Astrocyte (in vitro differentiated cells and primary cell): ENCODE data around the gene TRIO. TPM values are rescaled to one million over a fixed set of nuclear protein-coding genes. Genes with fewer than 3 reads are reported as not detected.

Source experiments
- DNase-seq: peaks from one replicate; pipeline ENCODE4 v3.0.0-alpha.2; 2010; ENCODE audit warnings: low read depth
- FAIRE-seq: peaks from 2 replicates; lab custom pipeline; 2011; peaks lifted over from hg19 to GRCh38; lab: Jason Lieb, UNC
- H2AFZ ChIP-seq: 2 replicates; pipeline ENCODE4 v1.6.0; 2012; ENCODE audit warnings: low read depth, low read length, inconsistent platforms
- H3K27ac ChIP-seq: 2 replicates; pipeline ENCODE4 v1.5.1; 2011; ENCODE audit warnings: low read depth, low read length, inconsistent platforms
- H3K27me3 ChIP-seq: 2 replicates; pipeline ENCODE4 v1.6.0; 2011; ENCODE audit warnings: low read length, inconsistent platforms; ENCODE audit not compliant: insufficient read depth
- H3K36me3 ChIP-seq: 2 replicates; pipeline ENCODE4 v1.5.1; 2011; ENCODE audit warnings: low read length, inconsistent platforms; ENCODE audit not compliant: insufficient read depth
- H3K4me1 ChIP-seq: 2 replicates; pipeline ENCODE4 v1.5.1; 2011; ENCODE audit warnings: low read length, inconsistent platforms; ENCODE audit not compliant: insufficient read depth
- H3K4me2 ChIP-seq: 2 replicates; pipeline ENCODE4 v1.6.0; 2012; ENCODE audit warnings: low read length, inconsistent platforms
- H3K4me3 ChIP-seq: 2 replicates; pipeline ENCODE4 v1.5.1; 2011; ENCODE audit warnings: low read depth, mild to moderate bottlenecking, low read length, inconsistent platforms; ENCODE audit not compliant: insufficient read depth
- H3K79me2 ChIP-seq: 2 replicates; pipeline ENCODE4 v1.6.0; 2012; ENCODE audit warnings: mild to moderate bottlenecking, low read length, inconsistent platforms; ENCODE audit not compliant: insufficient read depth
- H3K9ac ChIP-seq: 2 replicates; pipeline ENCODE4 v1.6.0; 2012; ENCODE audit warnings: mild to moderate bottlenecking, low read length, inconsistent platforms
- H3K9me3 ChIP-seq: 2 replicates; pipeline ENCODE4 v1.5.1; 2012; ENCODE audit warnings: low read depth, mild to moderate bottlenecking, low read length, inconsistent platforms; ENCODE audit not compliant: insufficient read depth
- H4K20me1 ChIP-seq: 2 replicates; pipeline ENCODE4 v1.6.0; 2012; ENCODE audit warnings: low read length, inconsistent platforms; ENCODE audit not compliant: insufficient read depth
- H3K27ac Mint-ChIP-seq: one replicate; pipeline ENCODE4 v1.8.0; 2021; ENCODE audit warnings: mild to moderate bottlenecking, mixed read lengths; ENCODE audit not compliant: unreplicated experiment
- H3K27me3 Mint-ChIP-seq: one replicate; pipeline ENCODE4 v1.8.0; 2021; ENCODE audit warnings: low read depth, mixed read lengths; ENCODE audit not compliant: unreplicated experiment
- H3K36me3 Mint-ChIP-seq: one replicate; pipeline ENCODE4 v1.8.0; 2021; ENCODE audit warnings: low read depth, mixed read lengths; ENCODE audit not compliant: unreplicated experiment
- H3K4me1 Mint-ChIP-seq: one replicate; pipeline ENCODE4 v1.8.0; 2021; ENCODE audit warnings: low read depth, mixed read lengths; ENCODE audit not compliant: unreplicated experiment
- H3K4me3 Mint-ChIP-seq: one replicate; pipeline ENCODE4 v1.8.0; 2021; ENCODE audit warnings: mild to moderate bottlenecking, moderate library complexity, mixed read lengths; ENCODE audit not compliant: unreplicated experiment
- H3K9me3 Mint-ChIP-seq: one replicate; pipeline ENCODE4 v1.8.0; 2021; ENCODE audit warnings: mild to moderate bottlenecking, mixed read lengths; ENCODE audit not compliant: unreplicated experiment
- EZH2 ChIP-seq: IDR thresholded peaks from 2 replicates; pipeline ENCODE4 v1.6.1; 2012; ENCODE audit warnings: mild to moderate bottlenecking, low read length, inconsistent platforms; ENCODE audit not compliant: insufficient read depth
- total RNA-seq: library from RNA; stranded (reverse); gene quantifications from 2 replicates; pipeline ENCODE4 v1.2.1, GENCODE V29; 2021
- TF ChIP-seq, protein P1 (sequence below): IDR thresholded peaks from 2 replicates; pipeline ENCODE4 v1.5.1; 2011; ENCODE audit warnings: low read depth, mild to moderate bottlenecking, inconsistent platforms, low read length, moderate library complexity; ENCODE audit not compliant: insufficient read depth

TRIO gene
- total RNA-seq, 1 donor from 2014 or later, result 347 TPM

- no peak overlapping the region for H3K4me3 Mint-ChIP-seq
- H3K27me3 ChIP-seq, result no peaks in the 10 kb centered on the region
- H2AFZ ChIP-seq, result no peak overlapping the region
- H3K36me3 ChIP-seq, result peaks cover 69% of the 10 kb centered on the region
- no peak overlapping the region for H3K9ac ChIP-seq
- DNase-seq, result no peak
- no peaks in the 10 kb centered on the region for H3K9me3 ChIP-seq
- H3K9me3 Mint-ChIP-seq, result no peaks in the 10 kb centered on the region
- H3K27ac Mint-ChIP-seq, result peak overlapping the region; percentile 75
- no peak for FAIRE-seq
- no peak overlapping the region for H3K4me3 ChIP-seq
- H3K4me1 ChIP-seq, result peaks cover 30% of the 10 kb centered on the region
- no peaks in the 10 kb centered on the region for H3K27me3 Mint-ChIP-seq
- no peak overlapping the region for H3K27ac ChIP-seq
- TF ChIP-seq, protein P1, sequence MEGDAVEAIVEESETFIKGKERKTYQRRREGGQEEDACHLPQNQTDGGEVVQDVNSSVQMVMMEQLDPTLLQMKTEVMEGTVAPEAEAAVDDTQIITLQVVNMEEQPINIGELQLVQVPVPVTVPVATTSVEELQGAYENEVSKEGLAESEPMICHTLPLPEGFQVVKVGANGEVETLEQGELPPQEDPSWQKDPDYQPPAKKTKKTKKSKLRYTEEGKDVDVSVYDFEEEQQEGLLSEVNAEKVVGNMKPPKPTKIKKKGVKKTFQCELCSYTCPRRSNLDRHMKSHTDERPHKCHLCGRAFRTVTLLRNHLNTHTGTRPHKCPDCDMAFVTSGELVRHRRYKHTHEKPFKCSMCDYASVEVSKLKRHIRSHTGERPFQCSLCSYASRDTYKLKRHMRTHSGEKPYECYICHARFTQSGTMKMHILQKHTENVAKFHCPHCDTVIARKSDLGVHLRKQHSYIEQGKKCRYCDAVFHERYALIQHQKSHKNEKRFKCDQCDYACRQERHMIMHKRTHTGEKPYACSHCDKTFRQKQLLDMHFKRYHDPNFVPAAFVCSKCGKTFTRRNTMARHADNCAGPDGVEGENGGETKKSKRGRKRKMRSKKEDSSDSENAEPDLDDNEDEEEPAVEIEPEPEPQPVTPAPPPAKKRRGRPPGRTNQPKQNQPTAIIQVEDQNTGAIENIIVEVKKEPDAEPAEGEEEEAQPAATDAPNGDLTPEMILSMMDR, result no peak
- TF ChIP-seq EZH2, result no peak
- H3K4me2 ChIP-seq, result no peak overlapping the region
- H3K79me2 ChIP-seq, result peaks cover 97% of the 10 kb centered on the region
- peaks cover 55% of the 10 kb centered on the region for H3K4me1 Mint-ChIP-seq
- peaks cover 42% of the 10 kb centered on the region for H3K36me3 Mint-ChIP-seq
- peaks cover 97% of the 10 kb centered on the region for H4K20me1 ChIP-seq
Measured at GRCh38 chr5:14337593-14337992, 194.5 kb downstream of the TRIO start.

GRCh38 chr5:14339468-14339867, 196.3 kb downstream of the TRIO start:
- Mint-ChIP-seq H3K4me1 (peaks cover 55% of the 10 kb centered on the region), H3K27me3 (no peaks in the 10 kb centered on the region), H3K4me3 (no peak overlapping the region), H3K27ac (no peak overlapping the region), H3K36me3 (peaks cover 42% of the 10 kb centered on the region), H3K9me3 (no peaks in the 10 kb centered on the region)
- no peak overlapping the region for H3K9ac ChIP-seq
- no peak for FAIRE-seq
- H4K20me1 ChIP-seq, result peaks cover 94% of the 10 kb centered on the region
- no peak for DNase-seq
- no peak overlapping the region for H2AFZ ChIP-seq
- H3K27ac ChIP-seq, result peak overlapping the region; percentile 13
- no peaks in the 10 kb centered on the region for H3K9me3 ChIP-seq
- no peak for TF ChIP-seq EZH2
- TF ChIP-seq, protein P1, result no peak
- H3K4me3 ChIP-seq, result no peak overlapping the region
- peaks cover 71% of the 10 kb centered on the region for H3K36me3 ChIP-seq
- H3K4me1 ChIP-seq, result peaks cover 29% of the 10 kb centered on the region
- H3K4me2 ChIP-seq, result no peak overlapping the region
- H3K27me3 ChIP-seq, result no peaks in the 10 kb centered on the region
- peaks cover 97% of the 10 kb centered on the region for H3K79me2 ChIP-seq

GRCh38 chr5:14341571-14342230, 198.6 kb downstream of the TRIO start:
- no peak for DNase-seq
- Histone ChIP-seq H3K36me3 (peaks cover 64% of the 10 kb centered on the region), H3K4me1 (peaks cover 26% of the 10 kb centered on the region), H3K27me3 (no peaks in the 10 kb centered on the region), H2AFZ (no peak overlapping the region), H3K27ac (no peak overlapping the region), H3K9me3 (no peaks in the 10 kb centered on the region), H4K20me1 (peaks cover 87% of the 10 kb centered on the region), H3K79me2 (peaks cover 97% of the 10 kb centered on the region), H3K9ac (peak overlapping the region; percentile 1), H3K4me2 (no peak overlapping the region), H3K4me3 (no peak overlapping the region)
- no peak for TF ChIP-seq EZH2
- TF ChIP-seq, protein P1, result no peak
- Mint-ChIP-seq H3K4me1 (peaks cover 51% of the 10 kb centered on the region), H3K36me3 (peaks cover 39% of the 10 kb centered on the region), H3K27ac (no peak overlapping the region), H3K9me3 (no peaks in the 10 kb centered on the region), H3K4me3 (no peak overlapping the region), H3K27me3 (no peaks in the 10 kb centered on the region)
- FAIRE-seq, result no peak
